GM19463 (cell line): ENCODE measurements around the gene ME3.

Source experiments
- ATAC-seq: cut with Tn5 transposase; IDR thresholded peaks from one replicate; pipeline ENCODE4 v1.9.1; 2021; ENCODE audit warnings: mild to moderate bottlenecking, moderate library complexity; ENCODE audit not compliant: unreplicated experiment

The ME3 gene

GRCh38 chr11:86495351-86495750 lies 177.1 kb downstream of the ME3 start:
- ATAC-seq: no peak

- no peak for ATAC-seq
These were observed 179.9 kb downstream of the ME3 start for GRCh38 chr11:86492370-86493010.

GRCh38 chr11:86491027-86491426 lies 181.4 kb downstream of the ME3 start:
- ATAC-seq: no peak

- ATAC-seq: no peak
These were observed 181.8 kb downstream of the ME3 start for GRCh38 chr11:86490582-86490981.

GRCh38 chr11:86489442-86489841 lies 183.0 kb downstream of the ME3 start:
- ATAC-seq: no peak

DNA sequence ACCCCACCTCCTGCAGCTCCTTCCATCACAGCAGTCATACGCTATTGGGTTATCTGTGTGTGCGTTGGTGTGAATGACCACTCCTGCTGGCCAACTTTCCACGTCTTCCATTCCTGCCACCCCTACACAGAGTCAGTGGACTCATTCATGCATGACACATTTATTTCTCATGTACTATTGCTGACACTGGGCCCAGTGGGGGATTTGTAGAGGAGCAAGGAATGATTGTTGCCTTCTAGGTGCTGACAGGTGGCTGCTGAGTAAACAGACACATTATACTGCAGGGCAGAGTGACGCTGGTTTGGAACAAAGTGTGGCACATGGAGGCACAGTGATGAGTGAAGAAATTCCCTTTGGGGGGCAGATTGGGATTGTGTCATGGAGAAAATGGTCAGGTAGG lies 183.9 kb downstream of the ME3 start:
- no peak for ATAC-seq

DNA sequence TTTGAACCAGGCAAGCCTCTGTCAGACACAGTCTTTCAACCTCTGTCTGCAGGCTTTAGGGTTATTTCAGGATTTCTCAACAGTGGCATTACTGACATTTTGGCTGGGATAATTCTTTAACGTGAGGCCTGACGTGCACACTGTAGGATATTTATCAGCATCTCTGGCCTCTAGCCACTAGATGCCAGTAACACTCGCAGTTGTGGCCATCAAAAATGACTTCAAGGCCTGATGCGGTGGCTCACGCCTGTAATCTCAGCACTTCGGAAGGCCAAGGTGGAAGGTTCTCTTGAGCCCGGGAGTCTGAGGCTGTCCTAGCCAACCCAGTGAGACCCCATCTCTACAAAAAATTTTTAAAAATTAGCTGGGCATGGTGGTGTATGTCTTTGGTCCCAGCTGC lies 184.7 kb downstream of the ME3 start:
- ATAC-seq: no peak

- ATAC-seq: peak; percentile 75
These were observed 186.0 kb downstream of the ME3 start for GRCh38 chr11:86486261-86487030.

GRCh38 chr11:86484795-86485166 lies 187.6 kb downstream of the ME3 start:
- ATAC-seq: no peak

DNA sequence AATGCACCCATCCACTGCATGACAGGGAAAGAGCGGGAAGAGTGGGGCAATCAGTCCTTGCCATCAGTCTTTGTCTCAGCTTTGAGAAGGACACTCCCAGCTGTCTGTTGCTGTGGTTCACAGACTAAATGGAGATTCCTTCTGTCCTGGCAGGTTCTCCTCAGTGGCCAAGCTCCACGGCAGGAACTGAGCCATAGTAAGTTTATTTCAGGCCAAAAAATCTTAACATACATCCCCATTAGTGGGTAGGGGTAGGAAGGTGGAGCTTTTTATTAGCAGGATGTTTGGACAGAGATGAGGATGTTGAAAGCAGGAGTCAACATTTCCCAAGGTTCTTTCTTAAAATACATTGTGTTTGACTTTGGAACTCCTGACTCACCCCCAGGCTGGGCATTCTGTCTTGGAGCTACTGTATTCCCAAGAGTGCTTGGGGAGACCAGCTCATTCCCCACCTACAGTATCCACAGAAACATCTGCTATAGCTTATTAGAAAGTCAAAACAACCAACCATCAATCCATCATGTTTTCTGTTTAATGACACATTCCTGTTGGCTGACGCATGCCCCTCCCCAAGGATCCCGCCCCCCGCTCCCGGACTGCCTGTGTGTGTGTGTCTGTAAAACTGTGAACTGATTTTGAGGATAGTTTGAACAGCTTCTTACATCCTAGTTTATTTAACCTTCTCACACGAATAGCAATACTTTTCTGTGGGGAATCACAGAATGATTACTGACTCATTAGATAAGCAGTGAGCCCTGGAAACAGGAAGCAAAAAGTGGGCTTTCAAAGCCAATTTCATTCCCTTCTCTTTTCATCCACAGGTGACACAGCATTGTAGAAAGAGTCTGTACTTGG lies 188.2 kb downstream of the ME3 start:
- ATAC-seq: no peak

DNA sequence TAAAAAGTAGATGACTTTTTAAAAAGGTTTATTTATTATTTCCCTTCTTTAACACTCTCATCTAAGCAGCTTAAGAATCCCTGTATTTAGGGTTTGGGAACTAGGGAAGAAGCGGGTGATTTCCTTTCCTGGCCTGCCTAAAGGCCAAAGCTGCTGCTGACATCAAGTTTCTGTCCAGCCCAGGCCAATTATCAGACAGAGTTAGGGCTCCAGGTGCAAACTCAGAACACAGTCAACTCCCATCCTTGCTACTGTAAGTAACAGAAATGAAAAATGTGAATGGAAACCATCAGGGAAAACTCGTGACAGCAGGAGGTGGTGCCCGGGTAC lies 188.8 kb downstream of the ME3 start:
- no peak for ATAC-seq

DNA sequence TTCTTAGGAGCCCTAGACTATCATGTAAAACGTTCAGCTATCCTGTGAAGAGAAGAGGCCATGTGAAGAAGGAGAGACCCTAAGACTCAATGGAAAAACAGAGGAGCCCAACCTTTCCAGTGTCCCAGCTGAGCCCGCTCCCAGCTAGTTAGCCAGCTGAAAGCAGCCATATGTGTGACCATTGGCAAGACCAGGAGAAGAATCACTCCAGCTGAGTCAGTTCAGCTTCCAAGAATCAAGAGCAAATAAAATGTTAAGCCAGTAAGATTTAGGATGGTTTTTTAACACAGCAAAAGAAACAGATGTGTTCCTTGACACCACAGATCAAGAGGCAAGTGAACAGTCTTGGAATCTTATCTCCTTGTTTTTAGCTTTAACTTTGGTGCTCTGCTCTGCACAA lies 189.7 kb downstream of the ME3 start:
- ATAC-seq: no peak

GRCh38 chr11:86481399-86481798 lies 191.0 kb downstream of the ME3 start:
- no peak for ATAC-seq

DNA sequence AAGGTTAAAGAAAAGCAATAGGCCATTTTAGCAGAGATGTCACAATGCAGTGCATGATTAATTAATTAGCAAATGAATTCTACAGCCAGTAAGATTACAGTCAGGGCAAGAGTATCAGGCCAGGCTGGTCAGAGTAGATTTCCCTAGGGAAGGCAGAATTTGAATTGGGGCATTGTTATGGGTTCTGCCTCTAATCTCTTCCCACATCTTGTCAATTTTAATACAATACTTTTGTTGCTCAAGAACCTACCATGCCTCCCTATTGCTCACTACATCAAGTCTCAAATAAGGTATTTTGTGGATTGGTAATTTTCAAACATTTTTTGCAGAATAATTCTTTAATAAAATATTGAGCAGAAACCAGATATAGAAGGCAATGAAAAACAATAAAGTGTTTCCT lies 194.1 kb downstream of the ME3 start:
- ATAC-seq: no peak

DNA sequence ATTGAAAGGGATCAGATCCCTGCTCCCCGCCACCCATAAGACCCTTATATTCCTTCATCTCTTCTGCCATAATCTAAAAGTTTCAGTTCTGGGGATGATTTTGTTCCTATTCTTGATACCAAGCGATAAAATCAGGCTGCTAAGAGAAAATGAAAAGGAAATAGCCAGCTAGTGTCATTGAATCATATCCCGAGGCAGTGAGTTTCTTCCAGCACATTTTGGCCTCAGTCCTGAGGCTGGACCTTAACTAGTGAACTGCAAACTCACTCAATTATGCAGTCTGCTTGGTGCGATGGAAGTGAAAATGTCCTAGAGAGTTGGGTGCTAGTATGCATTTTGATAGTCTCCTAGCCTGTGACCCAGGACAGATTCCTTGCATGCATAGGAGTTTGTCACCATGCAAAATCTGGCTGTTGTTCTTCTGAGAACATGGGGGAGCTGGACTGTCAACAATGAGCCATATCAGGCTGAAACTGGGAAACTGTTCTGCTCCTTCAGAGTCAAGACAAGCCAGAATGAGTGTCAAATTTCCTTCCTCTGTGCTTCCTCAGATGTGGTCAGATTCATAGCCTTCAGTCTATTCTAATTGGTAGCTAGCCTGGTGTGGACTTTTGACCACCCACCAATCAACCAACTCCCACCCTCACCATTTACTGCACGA lies 194.8 kb downstream of the ME3 start:
- ATAC-seq: no peak

- no peak for ATAC-seq
These were observed 196.1 kb downstream of the ME3 start for GRCh38 chr11:86476109-86476861.

DNA sequence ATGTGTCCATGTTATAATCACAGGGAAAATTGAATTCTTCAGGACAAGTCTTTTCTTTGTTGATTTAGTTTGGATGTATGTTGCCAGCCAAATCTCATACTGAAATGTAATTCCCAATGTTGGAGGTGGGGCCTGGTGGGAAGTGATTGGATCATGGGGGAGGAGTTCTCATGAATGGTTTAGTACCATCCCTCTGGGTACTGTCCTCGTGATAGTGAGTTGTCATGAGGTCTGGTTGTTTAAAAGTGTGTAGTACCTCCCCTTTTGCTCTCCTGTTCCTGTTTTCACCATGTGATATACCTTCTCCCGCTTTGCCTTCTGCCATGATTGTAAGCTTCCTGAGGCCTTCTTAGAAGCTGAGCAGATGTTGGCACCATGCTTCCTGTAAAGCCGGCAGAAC lies 197.4 kb downstream of the ME3 start:
- ATAC-seq: no peak

DNA sequence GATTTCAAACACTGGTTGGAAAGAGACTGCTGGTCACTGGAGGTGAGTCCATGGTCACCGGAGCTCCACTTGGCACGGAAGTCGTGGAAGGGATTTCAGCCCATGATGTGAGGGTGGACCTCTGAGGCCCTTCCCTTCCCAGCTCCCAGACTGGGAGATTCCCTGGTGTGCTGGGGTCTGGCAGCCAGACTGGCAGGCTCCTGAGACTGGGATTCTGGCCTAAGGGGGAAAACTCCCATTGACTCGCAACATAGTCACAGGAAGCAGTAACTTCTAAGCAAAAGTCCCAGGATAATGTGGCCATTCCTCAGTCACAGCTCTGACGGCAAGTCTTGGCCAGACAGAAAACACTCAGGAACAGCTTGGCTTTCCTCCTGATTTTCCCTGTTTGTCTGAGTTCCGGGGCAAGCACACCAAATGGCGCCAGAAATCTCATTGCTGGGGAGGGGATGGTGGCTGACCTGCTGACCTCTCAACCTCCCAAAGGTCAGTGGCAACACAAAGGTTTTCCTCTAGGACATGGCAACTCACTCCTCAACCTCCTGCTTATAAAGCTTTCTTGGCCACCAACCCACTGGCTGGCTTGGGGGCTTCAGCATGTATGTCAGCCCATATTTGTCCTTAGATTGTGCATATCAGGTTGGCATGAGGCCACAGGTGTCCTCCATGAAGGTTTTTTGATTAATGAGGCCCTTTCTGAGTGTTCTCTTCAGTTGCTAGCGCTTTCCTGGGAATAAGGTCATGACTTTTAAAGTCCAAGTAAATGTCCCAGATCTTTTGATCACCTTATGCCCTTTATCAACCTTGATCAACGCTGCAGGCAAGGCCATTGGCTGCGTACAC lies 198.2 kb downstream of the ME3 start:
- no peak for ATAC-seq

GRCh38 chr11:86469491-86470388 lies 202.7 kb downstream of the ME3 start:
- ATAC-seq: no peak
